LNCaP clone FGC (cell line): ENCODE results near the gene RGS6.

ENCODE experiments used
- DNase-seq: peaks from one replicate; pipeline ENCODE4 v3.0.0-alpha.2; 2011; ENCODE audit warnings: low read depth
- H3K4me3 ChIP-seq: 2 replicates; pipeline ENCODE4 v1.5.1; 2011; ENCODE audit warnings: mild to moderate bottlenecking, low read depth, low read length, control low read depth
- TF ChIP-seq, protein P1 (sequence below): IDR thresholded peaks from 2 replicates; pipeline ENCODE4 v1.5.1; 2012; ENCODE audit warnings: mild to moderate bottlenecking; ENCODE audit not compliant: control insufficient read depth, insufficient read depth; ENCODE audit errors: extremely low read depth

The RGS6 gene

DNA sequence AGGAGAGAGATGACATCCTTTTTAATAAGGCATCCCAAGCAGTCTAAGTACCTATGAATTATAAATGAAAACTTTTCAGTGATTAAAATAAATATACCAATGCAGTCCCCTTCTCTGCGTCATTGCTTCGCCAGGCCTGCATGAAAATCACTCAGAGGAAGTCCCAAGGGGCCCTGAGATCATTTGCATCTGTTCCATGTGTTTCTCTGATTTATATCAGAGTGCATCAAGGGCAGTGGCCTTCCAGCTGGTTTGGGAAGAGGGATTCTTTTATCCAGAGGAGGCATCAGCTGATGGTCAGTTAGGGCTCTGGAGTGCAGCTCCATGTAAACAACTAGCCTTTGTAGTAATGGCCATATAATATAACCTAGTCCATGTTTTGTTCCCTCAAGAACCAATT is 210.1 kb downstream of the RGS6 start:
- TF ChIP-seq, protein P1, sequence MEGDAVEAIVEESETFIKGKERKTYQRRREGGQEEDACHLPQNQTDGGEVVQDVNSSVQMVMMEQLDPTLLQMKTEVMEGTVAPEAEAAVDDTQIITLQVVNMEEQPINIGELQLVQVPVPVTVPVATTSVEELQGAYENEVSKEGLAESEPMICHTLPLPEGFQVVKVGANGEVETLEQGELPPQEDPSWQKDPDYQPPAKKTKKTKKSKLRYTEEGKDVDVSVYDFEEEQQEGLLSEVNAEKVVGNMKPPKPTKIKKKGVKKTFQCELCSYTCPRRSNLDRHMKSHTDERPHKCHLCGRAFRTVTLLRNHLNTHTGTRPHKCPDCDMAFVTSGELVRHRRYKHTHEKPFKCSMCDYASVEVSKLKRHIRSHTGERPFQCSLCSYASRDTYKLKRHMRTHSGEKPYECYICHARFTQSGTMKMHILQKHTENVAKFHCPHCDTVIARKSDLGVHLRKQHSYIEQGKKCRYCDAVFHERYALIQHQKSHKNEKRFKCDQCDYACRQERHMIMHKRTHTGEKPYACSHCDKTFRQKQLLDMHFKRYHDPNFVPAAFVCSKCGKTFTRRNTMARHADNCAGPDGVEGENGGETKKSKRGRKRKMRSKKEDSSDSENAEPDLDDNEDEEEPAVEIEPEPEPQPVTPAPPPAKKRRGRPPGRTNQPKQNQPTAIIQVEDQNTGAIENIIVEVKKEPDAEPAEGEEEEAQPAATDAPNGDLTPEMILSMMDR = no peak
- no peak overlapping the region for H3K4me3 ChIP-seq
- no peak for DNase-seq

DNA sequence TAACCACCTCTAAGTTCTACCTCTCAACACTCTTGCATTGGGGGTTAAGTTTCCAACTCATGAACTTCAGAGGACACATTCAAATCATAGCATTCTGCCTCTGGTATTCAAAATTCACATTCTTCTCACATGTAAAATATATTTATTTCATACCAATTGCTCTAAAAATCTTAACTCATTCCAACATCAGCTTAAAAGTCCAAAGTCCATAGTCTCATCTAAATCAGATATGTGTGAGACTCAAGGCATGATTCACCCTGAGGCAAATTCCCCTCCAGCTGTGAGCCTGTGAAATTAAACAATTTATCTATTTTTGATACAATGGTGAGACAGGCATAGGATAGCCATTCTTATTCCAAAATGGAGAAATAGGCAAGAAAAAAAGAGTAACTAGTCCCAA is 214.0 kb downstream of the RGS6 start:
- no peak for DNase-seq
- TF ChIP-seq, protein P1 = no peak
- no peak overlapping the region for H3K4me3 ChIP-seq

DNA sequence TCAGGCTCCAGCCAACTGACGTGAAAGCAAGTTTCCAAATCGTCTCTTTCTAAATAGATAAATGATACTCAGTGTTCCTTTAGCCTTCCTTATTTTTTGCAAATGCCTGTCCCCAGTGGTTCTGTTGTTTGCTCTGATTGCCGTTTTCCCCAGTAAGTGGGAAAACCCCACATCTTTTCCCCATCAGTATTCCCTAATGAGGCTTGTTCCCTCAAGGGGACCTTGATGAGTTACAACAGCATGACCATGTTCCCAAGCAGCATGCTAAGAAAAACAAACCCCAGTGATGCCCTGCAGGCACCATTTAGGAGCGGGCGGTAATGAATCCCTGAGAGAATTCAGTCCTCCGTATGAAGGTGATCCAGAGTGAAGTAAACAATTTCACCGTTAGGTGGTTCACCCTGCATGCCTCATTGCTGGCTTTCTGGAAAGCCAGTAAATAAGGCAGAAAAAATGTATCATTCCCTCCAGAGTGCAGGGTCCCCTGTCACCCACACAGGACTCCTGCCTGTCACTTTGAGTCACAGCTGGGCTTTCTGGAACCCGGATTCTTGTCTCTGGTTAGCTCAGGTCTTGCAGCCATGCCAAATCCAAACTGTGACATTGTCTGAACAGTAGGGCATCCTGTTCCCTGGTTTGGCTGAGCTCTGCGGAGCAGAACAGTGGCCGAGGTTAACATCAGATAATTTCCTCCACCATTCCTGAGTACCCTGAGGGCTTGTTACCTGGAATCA is 222.6 kb downstream of the RGS6 start:
- no peak for DNase-seq
- no peak overlapping the region for H3K4me3 ChIP-seq
- TF ChIP-seq, protein P1 = 0 out of 2 replicates have a peak, but pooled peaks have one; percentile 16

DNA sequence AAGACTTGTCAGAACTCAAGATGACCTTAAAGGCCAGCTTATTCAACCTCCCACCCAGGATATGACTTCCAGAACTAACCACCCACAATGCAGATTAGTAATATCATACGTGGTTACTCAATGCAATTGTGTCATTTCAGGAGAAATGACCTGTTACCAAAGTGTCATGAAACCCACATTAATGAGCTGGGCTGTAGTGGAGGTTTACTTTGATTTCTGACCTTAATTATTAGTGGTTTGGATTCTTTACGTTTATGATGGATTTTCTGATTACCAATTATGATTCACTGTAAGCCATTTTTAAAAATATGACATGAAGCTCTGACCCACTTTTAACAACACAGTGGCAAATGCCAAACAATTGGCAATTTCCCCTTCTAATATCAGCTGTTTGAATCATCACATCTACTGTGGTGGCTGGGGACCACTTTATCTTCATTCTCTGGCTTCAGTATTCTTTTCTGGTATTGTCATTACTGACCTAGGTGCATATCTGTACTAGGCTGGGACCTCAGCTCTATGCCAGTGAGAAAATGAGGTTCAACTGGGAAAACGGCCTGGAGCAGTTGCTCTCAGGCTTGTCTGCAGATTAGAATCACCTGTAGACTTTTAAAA is 223.3 kb downstream of the RGS6 start:
- H3K4me3 ChIP-seq = no peak overlapping the region
- TF ChIP-seq, protein P1 = no peak
- DNase-seq = no peak

DNA sequence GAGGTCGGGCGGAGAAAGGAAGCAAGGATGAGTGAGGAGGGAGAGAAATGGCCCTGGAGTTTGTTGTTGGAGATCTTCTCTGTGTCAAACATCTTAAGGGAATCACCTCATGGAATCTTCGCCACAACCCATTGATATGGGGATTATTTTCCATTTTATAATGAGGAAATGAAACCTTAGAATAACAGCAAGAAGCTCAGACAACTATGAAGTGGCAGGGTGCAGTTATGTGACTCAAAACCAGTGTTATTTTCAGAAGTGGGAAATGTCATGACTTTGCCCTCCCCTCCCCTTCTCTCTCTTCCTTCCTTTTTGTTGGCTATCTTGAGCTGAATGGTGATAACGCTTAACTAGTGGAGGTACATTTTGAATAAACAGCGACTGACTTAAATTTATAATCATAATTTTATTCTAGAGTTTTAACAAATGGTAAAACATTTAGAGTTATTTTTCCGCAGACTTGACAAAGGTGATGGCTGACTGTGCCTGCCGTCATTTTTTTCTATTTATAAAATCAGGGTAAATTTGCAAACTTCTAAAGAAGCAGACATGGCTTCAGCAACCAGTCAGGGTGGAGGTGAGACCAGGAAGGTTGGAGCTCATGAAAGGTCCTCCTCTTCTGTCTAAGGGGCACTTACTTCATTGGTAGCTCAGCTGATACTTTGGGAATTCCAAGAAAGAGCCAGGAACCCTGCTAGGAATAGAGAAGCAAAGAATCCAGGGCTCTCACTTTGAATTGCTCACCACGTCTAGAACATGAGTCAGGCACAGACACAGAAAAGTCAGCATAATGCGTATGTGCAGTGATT is 232.4 kb downstream of the RGS6 start:
- TF ChIP-seq, protein P1 = no peak
- no peak overlapping the region for H3K4me3 ChIP-seq
- DNase-seq = no peak

DNA sequence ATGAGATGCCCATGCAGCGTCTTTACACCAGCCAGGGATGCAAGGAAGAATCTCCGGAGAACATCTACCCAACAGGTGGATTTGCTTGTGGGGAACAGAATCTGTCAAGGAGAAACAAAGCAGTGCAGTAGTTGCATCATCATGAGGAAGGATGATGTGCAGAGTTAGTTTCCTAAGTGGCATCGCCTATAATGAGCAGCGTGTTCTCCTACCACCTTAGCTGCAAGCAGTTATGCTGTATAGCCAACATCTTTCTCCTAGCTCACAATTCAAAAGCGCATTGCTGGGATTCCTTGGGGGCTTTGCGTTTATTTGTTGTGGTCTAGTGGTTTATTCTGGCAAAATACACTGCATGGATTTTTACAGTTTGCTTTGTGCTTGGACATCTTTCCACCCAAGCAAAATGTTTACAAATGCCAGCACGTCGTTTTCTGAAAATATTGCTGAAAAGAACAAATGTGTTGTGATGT is 233.0 kb downstream of the RGS6 start:
- no peak overlapping the region for H3K4me3 ChIP-seq
- no peak for DNase-seq
- TF ChIP-seq, protein P1 = no peak
